Motor neuron (in vitro differentiated cells): Measurements from ENCODE around the gene PPP2R5C. TPM values are rescaled to one million over a fixed set of nuclear protein-coding genes. Genes with fewer than 3 reads are reported as not detected.

ENCODE experiments used
- ATAC-seq, 8 experiments: fragments of 200-7000 bp; cut with Tn5 transposase; replicated peaks in 6 of 8; 2 replicates each; pipeline ENCODE4 v1.8.0; 2021; ENCODE audit warnings: mild to moderate bottlenecking in 8 of 8, moderate library complexity in 8 of 8
- H3K27ac ChIP-seq, 2 donors: fragments of 250-450 bp; sonication (Bioruptor Pico); 2 replicates each; pipeline ENCODE4 v1.9.0; 2021; ENCODE audit warnings: antibody characterized with exemption in 2 of 2, mild to moderate bottlenecking in 2 of 2, moderate library complexity in 1 of 2
- H3K4me1 ChIP-seq, 2 donors: fragments of 250-450 bp; sonication (Bioruptor Pico); replicated peaks in 1 of 2; 2 replicates each; pipeline ENCODE4 v1.6.1; 2021; ENCODE audit warnings: antibody characterized with exemption in 2 of 2, mild to moderate bottlenecking in 2 of 2, moderate library complexity in 1 of 2
- H3K4me3 ChIP-seq, 5 donors: fragments of 250-450 bp; sonication (Bioruptor Pico); 2 replicates each; pipeline ENCODE4 v1.9.0; 2021; ENCODE audit warnings: antibody characterized with exemption in 5 of 5, mild to moderate bottlenecking in 5 of 5, moderate library complexity in 4 of 5
- WGBS, 10 experiments: fragments of 450-650 bp; shearing (Covaris generic); methylation state at CpG; one replicate each; pipeline ENCODE4 v1.0.0; 2022; 5-methylcytosine and 5-hydroxymethylcytosine counted together
- in situ Hi-C, 9 experiments: fragments of 400-800 bp; cut with MboI; loops; one replicate each; pipeline ENCODE4 v1.15.0; 2021; ENCODE audit warnings: low sequenced_read_pairs in 9 of 9, low pct_unique_long_range_greater_than_20kb in 2 of 9; ENCODE audit not compliant: unreplicated experiment in 9 of 9
- total RNA-seq, 8 experiments: library from RNA; unstranded; fragments of 300-600 nt; gene quantifications; 2 replicates each; pipeline versions ENCODE4 v1.2.3 to v1.2.4, GENCODE V29; 2022

Gene PPP2R5C
- total RNA-seq, 8 experiments from 2014 or later, result 84.4 to 112 (median 94.7) TPM

DNA sequence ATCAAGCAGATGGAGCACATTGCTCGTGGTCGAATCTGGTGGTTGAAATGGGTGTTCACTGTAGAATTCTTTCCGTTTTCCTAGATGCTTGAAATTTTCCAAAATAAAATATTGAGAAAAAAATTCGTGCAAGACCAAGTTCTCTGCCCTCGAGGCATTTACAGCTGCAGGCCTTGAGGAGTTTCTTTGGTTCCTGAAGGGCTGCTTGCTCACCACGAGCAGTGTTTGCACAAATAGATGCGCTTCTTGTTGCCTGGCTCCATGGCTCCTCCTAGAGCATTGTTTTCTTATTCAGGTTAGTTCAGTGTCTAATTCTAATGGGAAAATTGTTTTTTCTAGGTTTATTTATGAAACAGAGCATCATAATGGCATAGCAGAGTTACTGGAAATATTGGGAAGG is 128.4 kb downstream of the PPP2R5C start:
- Histone ChIP-seq H3K4me1 (no peaks in the 10 kb centered on the region), H3K4me3 (no peak overlapping the region), H3K27ac (no peak overlapping the region)
- peak in 2 of 8 experiments; percentile 42 to 65 for ATAC-seq
- in situ Hi-C loops, result no loop called here
- 21 to 100% (median 75%) methylated on average over 1 to 7 of the region's 7 CpGs for WGBS, 10 experiments

DNA sequence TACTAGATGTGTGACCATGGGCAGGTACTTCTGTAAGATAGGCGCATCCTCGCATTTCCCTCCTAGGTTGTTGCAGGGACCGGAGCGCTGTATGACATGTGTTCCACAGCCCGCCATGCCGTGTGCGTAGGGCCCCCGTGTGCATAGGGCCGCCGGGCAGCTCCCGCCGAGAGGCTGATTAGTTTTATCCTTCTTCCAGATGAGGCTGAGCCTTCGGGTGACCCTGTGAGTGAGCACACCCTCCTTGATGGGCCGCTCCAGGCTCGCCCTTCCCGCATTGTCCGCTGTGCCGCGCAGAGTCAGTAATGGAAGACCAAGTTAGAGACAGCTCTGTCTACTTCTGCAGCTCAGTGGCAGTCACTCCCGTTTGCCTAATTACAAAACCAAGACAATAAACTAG is 130.0 kb downstream of the PPP2R5C start:
- H3K4me3 ChIP-seq, result no peak overlapping the region
- in situ Hi-C loops, result no loop called here
- H3K4me1 ChIP-seq, result no peaks in the 10 kb centered on the region
- no peak for ATAC-seq
- H3K27ac ChIP-seq, result no peak overlapping the region
- 84 to 100% (median 99%) methylated on average over 3 to 18 of the region's 20 CpGs; no CpG with 5 or more reads in 6 of the 10 experiments for WGBS, 10 experiments

- 40 to 100% (median 84%) methylated on average over 1 to 3 of the region's 3 CpGs; no CpG with 5 or more reads in 2 of the 10 experiments for WGBS, 10 experiments
- Histone ChIP-seq H3K27ac (no peak overlapping the region), H3K4me3 (no peak overlapping the region), H3K4me1 (no peaks in the 10 kb centered on the region)
- in situ Hi-C loops, result no loop called here
- no peak for ATAC-seq
Measured at GRCh38 chr14:101893759-101894158, 132.2 kb downstream of the PPP2R5C start.

- H3K4me1 ChIP-seq, result no peaks in the 10 kb centered on the region
- no peak overlapping the region for H3K4me3 ChIP-seq
- no peak overlapping the region for H3K27ac ChIP-seq
- in situ Hi-C loops, result no loop called here
- no peak for ATAC-seq
- WGBS, 10 experiments, result 59 to 97% (median 89%) methylated on average over 3 to 12 of the region's 12 CpGs; no CpG with 5 or more reads in 1 of the 10 experiments
Measured at GRCh38 chr14:101894365-101895081, 133.0 kb downstream of the PPP2R5C start.

DNA sequence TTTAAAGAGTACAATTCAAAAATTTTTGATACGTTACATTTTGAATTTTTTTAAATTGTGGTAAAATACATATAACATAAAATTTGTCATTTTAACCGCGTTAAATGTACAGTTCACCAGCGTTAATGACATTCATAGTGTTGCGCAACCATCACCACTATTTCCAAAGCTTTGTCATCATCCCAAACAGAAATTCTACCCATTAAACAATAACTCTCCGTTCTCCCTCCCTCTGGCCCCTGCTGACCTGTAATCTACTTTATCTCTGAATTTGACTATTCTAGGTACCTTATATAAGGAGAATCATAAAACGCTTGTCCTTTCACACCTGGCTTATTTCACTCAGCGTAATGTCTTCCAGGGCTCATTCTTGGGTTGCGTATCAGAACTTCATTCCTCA is 133.7 kb downstream of the PPP2R5C start:
- no peak overlapping the region for H3K4me3 ChIP-seq
- no peak for ATAC-seq
- 82 to 100% (median 97%) methylated on average over 1 to 9 of the region's 9 CpGs for WGBS, 10 experiments
- in situ Hi-C loops, result no loop called here
- no peak overlapping the region for H3K27ac ChIP-seq
- H3K4me1 ChIP-seq, result no peaks in the 10 kb centered on the region

DNA sequence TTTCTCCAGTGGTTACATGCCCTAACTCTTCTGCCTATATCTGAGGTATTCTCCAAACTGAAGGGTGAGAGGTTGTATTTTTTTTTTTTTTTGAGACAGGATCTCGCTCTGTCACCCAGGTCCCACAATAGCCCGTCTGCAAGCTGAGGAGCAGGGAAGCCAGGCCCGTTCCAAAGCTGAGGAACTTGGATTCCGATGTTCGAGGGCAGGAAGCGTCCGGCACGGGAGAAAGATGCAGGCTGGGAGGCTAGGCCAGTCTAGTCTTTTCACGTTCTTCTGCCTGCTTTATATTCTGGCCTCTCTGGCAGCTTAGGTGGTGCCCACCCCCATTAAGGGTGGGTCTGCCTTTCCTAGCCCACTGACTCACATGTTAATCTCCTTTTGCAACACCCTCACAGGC is 135.8 kb downstream of the PPP2R5C start:
- ATAC-seq, result peak in 1 of 8 experiments; percentile 64
- Histone ChIP-seq H3K27ac (no peak overlapping the region), H3K4me3 (no peak overlapping the region), H3K4me1 (no peaks in the 10 kb centered on the region)
- in situ Hi-C loops, result no loop called here
- WGBS, 10 experiments, result 80 to 100% (median 96%) methylated on average over 1 to 8 of the region's 9 CpGs; no CpG with 5 or more reads in 3 of the 10 experiments

DNA sequence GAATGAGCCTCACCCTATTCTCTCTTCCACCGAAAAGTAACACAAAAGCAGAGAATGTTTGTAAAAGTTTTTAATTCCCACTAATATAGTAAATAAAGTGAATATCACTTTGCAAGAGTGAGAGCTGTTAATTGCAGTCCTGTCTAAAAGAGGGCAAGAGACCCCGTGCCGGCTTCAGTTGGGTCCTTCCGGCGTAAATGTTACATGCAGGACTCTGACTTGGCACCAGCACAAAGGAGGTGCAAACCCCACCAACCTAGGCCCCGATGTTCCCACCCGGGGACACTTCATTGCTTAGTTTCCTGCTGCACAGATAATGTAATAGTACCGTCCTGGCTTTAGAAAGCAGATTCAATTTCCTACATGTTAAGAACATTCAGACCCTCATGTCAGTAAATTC is 136.9 kb downstream of the PPP2R5C start:
- no peaks in the 10 kb centered on the region for H3K4me1 ChIP-seq
- H3K27ac ChIP-seq, result no peak overlapping the region
- no peak for ATAC-seq
- in situ Hi-C loops, result no loop called here
- 79 to 100% (median 100%) methylated on average over 1 to 6 of the region's 8 CpGs; no CpG with 5 or more reads in 3 of the 10 experiments for WGBS, 10 experiments
- H3K4me3 ChIP-seq, result no peak overlapping the region

DNA sequence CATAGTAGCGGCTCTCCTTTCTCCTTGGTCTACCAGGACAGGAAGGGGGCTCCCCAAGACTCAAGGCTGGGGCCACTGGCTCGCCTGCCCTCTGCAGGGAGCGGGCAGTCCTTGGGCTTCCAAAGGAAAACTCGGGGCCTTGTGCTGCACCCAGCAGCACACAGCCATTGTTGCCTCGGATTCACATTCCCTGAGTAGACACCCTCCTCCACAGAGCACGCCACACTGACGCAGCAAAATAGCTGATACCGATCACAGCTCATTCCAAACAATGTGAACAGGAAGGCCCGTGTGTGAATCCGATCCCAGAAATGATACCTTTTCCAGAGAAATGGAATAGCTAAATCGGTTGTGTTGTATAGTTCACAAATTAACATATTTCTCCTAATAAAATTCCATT is 137.8 kb downstream of the PPP2R5C start:
- H3K27ac ChIP-seq, result no peak overlapping the region
- no peaks in the 10 kb centered on the region for H3K4me1 ChIP-seq
- in situ Hi-C loops, result no loop called here
- no peak overlapping the region for H3K4me3 ChIP-seq
- WGBS, 10 experiments, result 80 to 100% (median 99%) methylated on average over 1 to 7 of the region's 11 CpGs; no CpG with 5 or more reads in 1 of the 10 experiments
- ATAC-seq, result no peak

DNA sequence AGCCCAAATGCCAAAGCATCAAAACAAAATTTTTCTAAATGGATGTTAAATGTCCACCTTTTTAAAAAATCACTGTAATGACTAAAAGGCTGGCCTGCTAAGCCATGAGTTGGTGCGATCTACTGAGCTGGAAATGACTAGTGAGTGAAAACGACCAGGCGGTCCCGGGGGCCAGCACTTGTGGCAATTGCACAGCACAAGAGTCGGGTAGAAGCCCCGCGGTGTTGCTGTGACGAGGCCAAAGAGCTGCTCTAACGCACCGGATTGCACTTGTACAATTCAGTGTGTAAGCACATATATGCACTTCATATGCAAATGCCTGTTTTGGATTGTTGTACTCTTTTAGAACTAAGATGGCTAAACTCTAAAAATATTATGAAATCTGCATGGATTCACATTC is 138.7 kb downstream of the PPP2R5C start:
- H3K27ac ChIP-seq, result no peak overlapping the region
- no peak for ATAC-seq
- 76 to 100% (median 92%) methylated on average over 1 to 10 of the region's 10 CpGs; no CpG with 5 or more reads in 1 of the 10 experiments for WGBS, 10 experiments
- no peak overlapping the region for H3K4me3 ChIP-seq
- in situ Hi-C loops, result no loop called here
- no peaks in the 10 kb centered on the region for H3K4me1 ChIP-seq

GRCh38 chr14:101903111-101903561 is 141.6 kb downstream of the PPP2R5C start:
- WGBS, 10 experiments, result 80 to 100% (median 95%) methylated on average over 1 to 12 of the region's 13 CpGs; no CpG with 5 or more reads in 2 of the 10 experiments
- Histone ChIP-seq H3K4me1 (no peaks in the 10 kb centered on the region), H3K27ac (no peak overlapping the region), H3K4me3 (no peak overlapping the region)
- in situ Hi-C loops, result no loop called here
- ATAC-seq, result no peak

DNA sequence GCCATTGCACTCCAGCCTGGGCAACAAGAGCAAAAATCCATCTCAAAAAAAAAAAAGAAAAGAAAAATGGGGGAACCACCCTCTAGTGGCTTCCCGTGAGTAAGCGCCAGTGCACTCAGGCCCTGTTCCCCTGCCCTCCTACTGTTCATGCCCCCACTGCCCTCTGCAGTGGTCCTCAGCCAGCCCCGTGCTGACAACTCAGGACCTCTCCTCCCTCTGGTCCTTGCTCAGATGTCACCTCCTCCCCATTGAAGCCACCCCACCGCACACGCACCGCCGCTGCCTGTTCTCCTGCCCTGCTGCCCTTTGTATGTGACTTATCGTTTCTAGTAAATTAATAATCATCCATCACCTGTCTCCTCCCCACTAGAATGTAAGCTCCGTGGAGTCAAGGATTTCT is 144.1 kb downstream of the PPP2R5C start:
- in situ Hi-C loops, result no loop called here
- H3K4me3 ChIP-seq, result no peak overlapping the region
- no peak for ATAC-seq
- no peak overlapping the region for H3K27ac ChIP-seq
- WGBS, 10 experiments, result 0 to 94% (median 23%) methylated on average over 1 to 8 of the region's 9 CpGs; no CpG with 5 or more reads in 4 of the 10 experiments
- no peaks in the 10 kb centered on the region for H3K4me1 ChIP-seq

DNA sequence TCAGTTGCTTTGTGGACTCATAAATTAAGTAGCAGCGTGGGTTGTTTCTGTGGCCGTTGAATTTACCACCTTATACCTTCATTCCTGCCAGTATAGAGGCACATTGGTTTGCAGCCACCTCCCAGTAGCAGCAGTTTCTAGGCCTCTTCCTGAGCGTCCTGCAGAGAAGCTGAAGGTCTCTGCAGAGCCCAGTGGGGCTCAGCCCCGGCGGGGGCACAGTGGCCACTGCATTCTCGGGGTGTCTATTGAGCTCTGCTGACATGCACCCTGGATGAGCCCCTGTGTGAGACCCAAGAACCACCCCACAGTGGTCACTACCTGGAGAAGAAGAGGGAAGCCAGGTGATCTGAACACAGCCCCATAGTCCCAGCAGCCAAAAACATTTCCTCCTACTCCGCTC is 145.1 kb downstream of the PPP2R5C start:
- 40 to 100% (median 100%) methylated on average over 1 to 7 of the region's 7 CpGs; no CpG with 5 or more reads in 2 of the 10 experiments for WGBS, 10 experiments
- ATAC-seq, result no peak
- no peaks in the 10 kb centered on the region for H3K4me1 ChIP-seq
- in situ Hi-C loops, result no loop called here
- H3K27ac ChIP-seq, result no peak overlapping the region
- H3K4me3 ChIP-seq, result no peak overlapping the region

GRCh38 chr14:101907619-101908018 is 146.1 kb downstream of the PPP2R5C start:
- Histone ChIP-seq H3K4me3 (no peak overlapping the region), H3K27ac (no peak overlapping the region), H3K4me1 (no peaks in the 10 kb centered on the region)
- WGBS, 10 experiments, result 93 to 100% (median 99%) methylated on average over 2 to 6 of the region's 16 CpGs; no CpG with 5 or more reads in 6 of the 10 experiments
- in situ Hi-C loops, result no loop called here
- ATAC-seq, result no peak

- in situ Hi-C loops, result no loop called here
Measured at GRCh38 chr14:101908795-101909194, 147.3 kb downstream of the PPP2R5C start.

More at GRCh38 chr14:101908795-101909194, 147.3 kb downstream of the PPP2R5C start:
- WGBS, 10 experiments, result 67 to 100% (median 91%) methylated on average over 1 to 8 of the region's 8 CpGs; no CpG with 5 or more reads in 1 of the 10 experiments
- H3K27ac ChIP-seq, result no peak overlapping the region
- H3K4me3 ChIP-seq, result no peak overlapping the region
- ATAC-seq, result no peak
- no peaks in the 10 kb centered on the region for H3K4me1 ChIP-seq
